Spleen (tissue), 7 donors: ENCODE results near the gene CALN1.

Experiments
- POLR2A ChIP-seq, 3 donors: fragments of 450-650 bp; IDR thresholded peaks; one replicate each; pipeline ENCODE4 v1.5.1; 2017; ENCODE audit warnings: antibody characterized with exemption in 3 of 3, mild to moderate bottlenecking in 1 of 3
- TF ChIP-seq, protein P1 (sequence below), 11 experiments: fragments of 200-600 bp in 7 of 11; fragments of 450-650 bp in 4 of 11; sonication (generic) in 4 of 11; IDR thresholded peaks in 8 of 11; conservative IDR thresholded peaks in 3 of 11; 1 replicate in 7 of 11; 2 replicates in 4 of 11; pipeline versions ENCODE4 v1.4.0 to v1.8.0; 2016 to 2021; ENCODE audit warnings: antibody characterized with exemption in 11 of 11, inconsistent platforms in 4 of 11, mild to moderate bottlenecking in 1 of 11
- donor health status: DM: no; HTN: no; CAD: no; lungs with moderate emphysema.
- donor health status: DM: no; HTN: no; CAD: no.
- donor health status: DM: no; HTN: no; CAD: no.

DNA sequence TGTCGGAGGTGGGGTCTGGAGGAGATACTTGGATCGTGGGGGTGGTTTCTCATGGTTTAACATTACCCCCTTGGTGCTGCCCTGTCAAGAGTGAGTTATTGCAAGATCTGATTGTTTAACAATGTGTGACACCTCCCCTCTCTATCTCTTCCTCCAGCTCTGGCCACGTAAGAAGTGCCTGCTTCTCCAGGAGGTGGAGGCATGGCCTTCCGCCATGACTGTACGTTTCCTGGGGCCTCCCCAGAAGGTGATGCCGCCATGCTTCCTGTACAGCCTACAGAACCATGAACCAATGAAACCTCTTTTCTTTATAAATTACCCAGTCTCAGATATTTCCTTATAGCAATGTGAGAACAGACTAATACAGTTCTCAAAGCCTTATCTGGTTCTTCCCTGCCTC lies 547.0 kb downstream of the CALN1 start:
- no peak for TF ChIP-seq POLR2A (IDR thresholded peaks at IDR 0.05)
- TF ChIP-seq, protein P1, sequence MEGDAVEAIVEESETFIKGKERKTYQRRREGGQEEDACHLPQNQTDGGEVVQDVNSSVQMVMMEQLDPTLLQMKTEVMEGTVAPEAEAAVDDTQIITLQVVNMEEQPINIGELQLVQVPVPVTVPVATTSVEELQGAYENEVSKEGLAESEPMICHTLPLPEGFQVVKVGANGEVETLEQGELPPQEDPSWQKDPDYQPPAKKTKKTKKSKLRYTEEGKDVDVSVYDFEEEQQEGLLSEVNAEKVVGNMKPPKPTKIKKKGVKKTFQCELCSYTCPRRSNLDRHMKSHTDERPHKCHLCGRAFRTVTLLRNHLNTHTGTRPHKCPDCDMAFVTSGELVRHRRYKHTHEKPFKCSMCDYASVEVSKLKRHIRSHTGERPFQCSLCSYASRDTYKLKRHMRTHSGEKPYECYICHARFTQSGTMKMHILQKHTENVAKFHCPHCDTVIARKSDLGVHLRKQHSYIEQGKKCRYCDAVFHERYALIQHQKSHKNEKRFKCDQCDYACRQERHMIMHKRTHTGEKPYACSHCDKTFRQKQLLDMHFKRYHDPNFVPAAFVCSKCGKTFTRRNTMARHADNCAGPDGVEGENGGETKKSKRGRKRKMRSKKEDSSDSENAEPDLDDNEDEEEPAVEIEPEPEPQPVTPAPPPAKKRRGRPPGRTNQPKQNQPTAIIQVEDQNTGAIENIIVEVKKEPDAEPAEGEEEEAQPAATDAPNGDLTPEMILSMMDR (IDR thresholded peaks at IDR 0.05 in 8 of 11, conservative IDR thresholded peaks at IDR 0.05 in 3 of 11), result no peak
